ENCODE data around the gene SLC10A2.

SLC10A2 gene

GRCh38 chr13:103044056-103044455, 22.2 kb downstream of the SLC10A2 start:
- no peak overlapping the region for H3K27ac ChIP-seq
- TF ChIP-seq CTCF (conservative IDR thresholded peaks at IDR 0.05): no peak

GRCh38 chr13:103040006-103040405, 26.2 kb downstream of the SLC10A2 start:
- H3K27ac ChIP-seq: no peak overlapping the region
- no peak for TF ChIP-seq CTCF (conservative IDR thresholded peaks at IDR 0.05)

- TF ChIP-seq CTCF (conservative IDR thresholded peaks at IDR 0.05): no peak
- no peak overlapping the region for H3K27ac ChIP-seq
Observed at GRCh38 chr13:103039183-103039582, 27.0 kb downstream of the SLC10A2 start.

GRCh38 chr13:103036268-103036667, 29.9 kb downstream of the SLC10A2 start:
- H3K27ac ChIP-seq: no peak overlapping the region

GRCh38 chr13:103033999-103034398, 32.2 kb downstream of the SLC10A2 start:
- H3K27ac ChIP-seq: no peak overlapping the region
- TF ChIP-seq CTCF (conservative IDR thresholded peaks at IDR 0.05): no peak

More at GRCh38 chr13:103036268-103036667, 29.9 kb downstream of the SLC10A2 start:
- TF ChIP-seq CTCF (conservative IDR thresholded peaks at IDR 0.05): no peak

- TF ChIP-seq CTCF (conservative IDR thresholded peaks at IDR 0.05): no peak
- H3K27ac ChIP-seq: no peak overlapping the region
Observed at GRCh38 chr13:103031332-103031873, 34.8 kb downstream of the SLC10A2 start.

GRCh38 chr13:103030776-103031175, 35.4 kb downstream of the SLC10A2 start:
- no peak overlapping the region for H3K27ac ChIP-seq
- TF ChIP-seq CTCF (conservative IDR thresholded peaks at IDR 0.05): no peak
